A549 (cell line): Measurements from ENCODE around the gene LTA4H. TPM values are rescaled to one million over a fixed set of nuclear protein-coding genes. Genes with fewer than 3 reads are reported as not detected.

ENCODE experiments used
- ATAC-seq, 2 experiments: fragments of 200-7000 bp in 1 of 2; fragments of >200 bp in 1 of 2; cut with Nextera tagmentation in 1 of 2; cut with Tn5 transposase in 1 of 2; 3 replicates each; pipeline versions ENCODE4 v1.8.0 to v1.9.1; 2018 to 2020; ENCODE audit warnings: mild to moderate bottlenecking in 1 of 2, moderate library complexity in 1 of 2
- CTCF ChIA-PET: fragments of 300-600 bp; sonication (Branson Sonifier 250); formaldehyde crosslinking; extraction: SDS; loops from one replicate; lab custom pipeline; 2021; ENCODE audit warnings: antibody characterized with exemption, inconsistent platforms; lab: Yijun Ruan, JAX
- POLR2A ChIA-PET: fragments of 350-600 bp; formaldehyde crosslinking; extraction: SDS; loops from one replicate; lab custom pipeline; 2021; ENCODE audit warnings: antibody characterized with exemption, inconsistent platforms; lab: Yijun Ruan, JAX
- DNase-seq, 2 experiments: peaks; one replicate each; pipeline versions ENCODE4 v3.0.0 to v3.0.0-alpha.2; 2011 to 2016; ENCODE audit warnings: low read depth in 1 of 2, low spot score in 1 of 2
- FAIRE-seq: peaks from 2 replicates; lab custom pipeline; 2011; peaks lifted over from hg19 to GRCh38; lab: Jason Lieb, UNC
- H3K27ac ChIP-seq, 2 experiments: fragments of >200 bp; sonication (Bioruptor Twin); formaldehyde crosslinking; 3 replicates each; pipeline ENCODE4 v1.5.1; 2016 to 2017
- H3K4me1 ChIP-seq: fragments of >200 bp; sonication (Bioruptor Twin); formaldehyde crosslinking; 3 replicates; pipeline ENCODE4 v1.6.1; 2016
- H3K4me2 ChIP-seq: fragments of >200 bp; sonication (Bioruptor Twin); formaldehyde crosslinking; 3 replicates; pipeline ENCODE4 v1.6.1; 2016
- H3K4me3 ChIP-seq: fragments of >200 bp; sonication (Bioruptor Twin); formaldehyde crosslinking; 3 replicates; pipeline ENCODE4 v1.5.1; 2016
- H3K9me3 ChIP-seq: fragments of >200 bp; sonication (Bioruptor Twin); formaldehyde crosslinking; 3 replicates; pipeline ENCODE4 v1.6.1; 2016
- BCL3 ChIP-seq: fragments of >200 bp; sonication (Bioruptor Twin); formaldehyde crosslinking; IDR thresholded peaks from 3 replicates; pipeline ENCODE4 v1.6.1; 2016
- CEBPB ChIP-seq, 2 experiments: fragments of >200 bp in 1 of 2; sonication (Bioruptor Twin) in 1 of 2; formaldehyde crosslinking in 1 of 2; IDR thresholded peaks; 2 replicates each; pipeline ENCODE4 v1.6.1; 2012 to 2016
- CHD2 ChIP-seq: fragments of 150-350 bp; IDR thresholded peaks from 2 replicates; pipeline ENCODE4 v1.6.1; 2014; ENCODE audit warnings: low read length; ENCODE audit not compliant: partially characterized antibody
- FOXS1 ChIP-seq: fragments of 250-450 bp; sonication (Bioruptor Pico); IDR thresholded peaks from 2 replicates; pipeline ENCODE4 v1.5.0; 2020; ENCODE audit warnings: mild to moderate bottlenecking, moderate library complexity
- HMGXB4 ChIP-seq: fragments of 250-450 bp; sonication (Bioruptor Pico); IDR thresholded peaks from 2 replicates; pipeline ENCODE4 v1.5.0; 2021; ENCODE audit warnings: mild to moderate bottlenecking, moderate library complexity, borderline replicate concordance
- HOXA7 ChIP-seq: fragments of 250-450 bp; sonication (Bioruptor Pico); IDR thresholded peaks from 2 replicates; pipeline ENCODE4 v1.5.0; 2020; ENCODE audit warnings: mild to moderate bottlenecking, moderate library complexity
- JUN ChIP-seq, 2 experiments: fragments of >200 bp; sonication (Bioruptor Twin); formaldehyde crosslinking; IDR thresholded peaks; 2 replicates in 1 of 2; 3 replicates in 1 of 2; pipeline ENCODE4 v1.6.1; 2016 to 2017
- MAFK ChIP-seq: fragments of 450-650 bp; IDR thresholded peaks from 2 replicates; pipeline ENCODE4 v1.6.1; 2014; ENCODE audit not compliant: partially characterized antibody
- MAX ChIP-seq: IDR thresholded peaks from 2 replicates; pipeline ENCODE4 v1.6.1; 2012
- MAZ ChIP-seq: fragments of 150-350 bp; IDR thresholded peaks from 2 replicates; pipeline ENCODE4 v1.6.1; 2014; ENCODE audit warnings: antibody characterized with exemption, low read depth, low read length, borderline replicate concordance
- POLR2A ChIP-seq: IDR thresholded peaks from 2 replicates; pipeline ENCODE4 v1.6.1; 2012; ENCODE audit warnings: mild to moderate bottlenecking, low read length
- SREBF2 ChIP-seq: fragments of 450-650 bp; IDR thresholded peaks from 2 replicates; pipeline ENCODE4 v1.6.1; 2014; ENCODE audit warnings: mild to moderate bottlenecking, moderate library complexity
- TP53 ChIP-seq: fragments of 250-450 bp; sonication (Bioruptor Pico); IDR thresholded peaks from 2 replicates; pipeline ENCODE4 v1.5.0; 2021; ENCODE audit warnings: mild to moderate bottlenecking, moderate library complexity
- USF2 ChIP-seq: fragments of 450-650 bp; IDR thresholded peaks from 2 replicates; pipeline ENCODE4 v1.6.1; 2014; ENCODE audit warnings: antibody characterized with exemption
- ZSCAN20 ChIP-seq: fragments of 250-450 bp; sonication (Bioruptor Pico); IDR thresholded peaks from 2 replicates; pipeline ENCODE4 v1.8.0; 2022; ENCODE audit warnings: mild to moderate bottlenecking, moderate library complexity
- WGBS: methylation state at CpG from one replicate; pipeline ENCODE4 v1.1.6; 2017; ENCODE audit errors: missing lambda C conversion rate; 5-methylcytosine and 5-hydroxymethylcytosine counted together
- polyA minus RNA-seq: library from RNA; depleted of rRNA, polyadenylated mRNA; stranded (reverse); fragments of >200 nt; gene quantifications from 2 replicates; pipeline ENCODE4 v1.2.3, GENCODE V29; 2011; rRNA and poly(A)+ RNA removed
- polyA plus RNA-seq, 4 experiments: library from polyadenylated mRNA; depleted of rRNA in 3 of 4; stranded (reverse); fragments of >200 nt; fragmentation: RNase III in 1 of 4; extraction: RNeasy Plus Mini Kit Qiagen cat#74134 plus additional on column Dnase treatment in 1 of 4; gene quantifications; 2 replicates in 3 of 4; 3 replicates in 1 of 4; pipeline ENCODE4 v1.2.3, GENCODE V29; 2011 to 2017

Gene LTA4H
- polyA plus RNA-seq (2011; rRNA removed), result 162 and 174 TPM in 2 replicates
- polyA plus RNA-seq (2012; cell fraction: cytosol; rRNA removed), result 68.1 and 68.2 TPM in 2 replicates
- polyA plus RNA-seq (2012; cell fraction: nucleus; rRNA removed), result 54.1 and 73.1 TPM in 2 replicates
- 122 to 126 TPM (median 124 TPM) in 3 replicates for polyA plus RNA-seq (2017; fragmentation: RNase III; extraction: RNeasy Plus Mini Kit Qiagen cat#74134 plus additional on column Dnase treatment)
- 51.7 and 55.4 TPM in 2 replicates for polyA minus RNA-seq

- FAIRE-seq (peak; percentile 18), ATAC-seq (peak; percentile 91 to 94), DNase-seq (peak; percentile 97 to 99)
- Histone ChIP-seq H3K4me1 (peaks cover 18% of the 10 kb centered on the region), H3K9me3 (no peaks in the 10 kb centered on the region), H3K4me2 (peak within 1 kb of the TSS; percentile 85), H3K4me3 (peak within 1 kb of the TSS; percentile 67), H3K27ac (peak within 1 kb of the TSS; percentile 78 to 90)
- POLR2A ChIA-PET, result interaction anchor here (0.8 to 1.7 kb wide), 4 partner anchors 9 to 93 kb away, joined by 3 to 11 read pairs (median 3); partner anchors contain the start of genes AMDHD1 and CCDC38
- CTCF ChIA-PET, result interaction anchor here (0.8 to 1.5 kb wide), 3 partner anchors 37 to 482 kb away, joined by 3 to 5 read pairs (median 3); no protein-coding TSS in a partner anchor
- TF ChIP-seq HOXA7 (CRISPR knock-in tag) (no peak), TP53 (0 out of 2 replicates have a peak, but pooled peaks have one; percentile 36), MAFK (no peak), POLR2A (peak; percentile 98), MAX (peak; percentile 80), HMGXB4 (CRISPR knock-in tag) (peak; percentile 87; the same call in 1 of the 2 replicates), SREBF2 (peak; percentile 94), FOXS1 (CRISPR knock-in tag) (no peak), CEBPB (IDR thresholded peaks at IDR 0.05) (peak in 1 of 2 experiments; percentile 56; a peak in 1 of 4 replicates), CHD2 (peak; percentile 43), BCL3 (peak; percentile 76; the same call in 2 of the 3 replicates), JUN (IDR thresholded peaks at IDR 0.05) (peak; percentile 65 to 78; a peak in 3 of 5 replicates), MAZ (peak; percentile 75; the same call in 1 of the 2 replicates)
- under 1% methylated on average over 55 of the region's 55 CpGs for WGBS
These were observed at the start of gene LTA4H for GRCh38 chr12:96035283-96036236. Gene LTA4H, minus strand, starts transcription at chr12:96035587. Its CDS starts 68 bp downstream, at chr12:96035519.

- H3K4me2 ChIP-seq, result no peak overlapping the region
- H3K4me1 ChIP-seq, result no peaks in the 10 kb centered on the region
- H3K27ac ChIP-seq, result no peak overlapping the region
- DNase-seq, result no peak
- TF ChIP-seq ZSCAN20 (CRISPR knock-in tag), result no peak
- no peak for TF ChIP-seq USF2
- FAIRE-seq, result peak; percentile 46
- 82% methylated on average over 2 of the region's 2 CpGs for WGBS
- H3K4me3 ChIP-seq, result no peak overlapping the region
- no peak for ATAC-seq
- POLR2A ChIA-PET, result no interaction called here
- 0 out of 3 replicates have a peak, but pooled peaks cover 2% of the 10 kb centered on the region for H3K9me3 ChIP-seq
- CTCF ChIA-PET, result interaction anchor here (1.2 to 1.5 kb wide), 2 partner anchors 22 to 131 kb away, joined by 3 to 6 read pairs; no protein-coding TSS in a partner anchor
These were observed 49.2 kb upstream of the LTA4H start for GRCh38 chr12:96084624-96085023.
